CD4-positive, CD25-positive, alpha-beta regulatory T cell (primary cell): Measurements from ENCODE around the gene ADAMTS4. TPM values are rescaled to one million over a fixed set of nuclear protein-coding genes. Genes with fewer than 3 reads are reported as not detected.
A peak's percentile ranks its signal among the peaks of the same experiment; 100 is the strongest.

Experiments
- ATAC-seq, 2 donors: fragments of 150-1000 bp; cut with Tn5 transposase; one replicate each; pipeline ENCODE4 v1.10.0; 2021; ENCODE audit warnings: low read depth in 2 of 2, moderate number of reproducible peaks in 2 of 2, moderate library complexity in 1 of 2
- DNase-seq, 3 donors: peaks; one replicate each; pipeline versions ENCODE4 v3.0.0 to v3.0.0-alpha.2; 2012 to 2022; ENCODE audit warnings: mixed read lengths in 1 of 3
- H3K27ac ChIP-seq: one replicate; pipeline ENCODE4 v1.7.0; 2013; ENCODE audit warnings: mild to moderate bottlenecking, low read length; ENCODE audit not compliant: insufficient read depth, poor library complexity, severe bottlenecking
- H3K27me3 ChIP-seq: one replicate; pipeline ENCODE4 v1.7.0; 2013; ENCODE audit warnings: low read length; ENCODE audit not compliant: control insufficient read depth, insufficient read depth
- H3K36me3 ChIP-seq: one replicate; pipeline ENCODE4 v1.7.0; 2013; ENCODE audit warnings: mild to moderate bottlenecking, low read length, moderate library complexity; ENCODE audit not compliant: control insufficient read depth, insufficient read depth
- H3K4me1 ChIP-seq: 2 replicates; pipeline ENCODE4 v1.7.0; 2013; ENCODE audit warnings: mild to moderate bottlenecking, low read length; ENCODE audit not compliant: insufficient read depth, control insufficient read depth, poor library complexity, severe bottlenecking
- H3K4me3 ChIP-seq: one replicate; pipeline ENCODE4 v1.7.0; 2013; ENCODE audit warnings: low read depth, mild to moderate bottlenecking, low read length, moderate library complexity
- H3K9me3 ChIP-seq, 2 experiments: 1 replicate in 1 of 2; 2 replicates in 1 of 2; pipeline ENCODE4 v1.7.0; 2013; ENCODE audit warnings: low read length in 2 of 2, mild to moderate bottlenecking in 1 of 2, moderate library complexity in 1 of 2; ENCODE audit not compliant: control insufficient read depth in 2 of 2
- H3K27ac Mint-ChIP-seq, 3 donors: one replicate each; pipeline ENCODE4 v1.8.0; 2020 to 2022; ENCODE audit warnings: mild to moderate bottlenecking in 3 of 3, mixed read lengths in 3 of 3, moderate library complexity in 2 of 3
- H3K27me3 Mint-ChIP-seq: one replicate; pipeline ENCODE4 v1.8.0; 2022; ENCODE audit warnings: mild to moderate bottlenecking, mixed read lengths
- H3K36me3 Mint-ChIP-seq: one replicate; pipeline ENCODE4 v1.8.0; 2020; ENCODE audit warnings: mixed read lengths
- H3K4me1 Mint-ChIP-seq, 4 donors: one replicate each; pipeline ENCODE4 v1.8.0; 2020 to 2022; ENCODE audit warnings: mixed read lengths in 4 of 4, mild to moderate bottlenecking in 1 of 4
- H3K4me3 Mint-ChIP-seq, 4 donors: one replicate each; pipeline ENCODE4 v1.8.0; 2020 to 2022; ENCODE audit warnings: mild to moderate bottlenecking in 4 of 4, mixed read lengths in 4 of 4, moderate library complexity in 3 of 4
- H3K9me3 Mint-ChIP-seq, 7 donors: one replicate each; pipeline ENCODE4 v1.8.0; 2020 to 2022; ENCODE audit warnings: mixed read lengths in 7 of 7, mild to moderate bottlenecking in 3 of 7, moderate library complexity in 2 of 7
- polyA plus RNA-seq, 4 donors: library from polyadenylated mRNA; unstranded; fragments of 300-500 nt; fragmentation: Illumina TruSeq; gene quantifications; one replicate each; pipeline ENCODE4 v1.2.3, GENCODE V29; 2021
- total RNA-seq: library from RNA; stranded (reverse); gene quantifications from one replicate; pipeline ENCODE4 v1.2.3, GENCODE V29; 2022

The ADAMTS4 gene
- total and polyA plus RNA-seq, 5 donors from 2014 or later, result 0.36 to 5.3 (median 0.88) TPM; not detected in 1

- peak overlapping the region; percentile 93 for H3K27ac ChIP-seq
- no peaks in the 10 kb centered on the region for H3K9me3 ChIP-seq
- peaks cover 28% of the 10 kb centered on the region for H3K4me1 ChIP-seq
- ATAC-seq (no peak), DNase-seq (no peak)
- Mint-ChIP-seq H3K27me3 (no peaks in the 10 kb centered on the region), H3K9me3 (no peaks in the 10 kb centered on the region), H3K36me3 (peaks cover 43% of the 10 kb centered on the region), H3K27ac (peak overlapping the region; percentile 99), H3K4me1 (peaks cover 5 to 66% (median 31%) of the 10 kb centered on the region in 4 donors), H3K4me3 (peak overlapping the region; percentile 91 to 97 (median 94))
- H3K36me3 ChIP-seq, result peaks cover 32% of the 10 kb centered on the region
- no peaks in the 10 kb centered on the region for H3K27me3 ChIP-seq
- peak overlapping the region; percentile 84 for H3K4me3 ChIP-seq
Observed at GRCh38 chr1:161166669-161167548, 31.9 kb downstream of the ADAMTS4 start.

DNA sequence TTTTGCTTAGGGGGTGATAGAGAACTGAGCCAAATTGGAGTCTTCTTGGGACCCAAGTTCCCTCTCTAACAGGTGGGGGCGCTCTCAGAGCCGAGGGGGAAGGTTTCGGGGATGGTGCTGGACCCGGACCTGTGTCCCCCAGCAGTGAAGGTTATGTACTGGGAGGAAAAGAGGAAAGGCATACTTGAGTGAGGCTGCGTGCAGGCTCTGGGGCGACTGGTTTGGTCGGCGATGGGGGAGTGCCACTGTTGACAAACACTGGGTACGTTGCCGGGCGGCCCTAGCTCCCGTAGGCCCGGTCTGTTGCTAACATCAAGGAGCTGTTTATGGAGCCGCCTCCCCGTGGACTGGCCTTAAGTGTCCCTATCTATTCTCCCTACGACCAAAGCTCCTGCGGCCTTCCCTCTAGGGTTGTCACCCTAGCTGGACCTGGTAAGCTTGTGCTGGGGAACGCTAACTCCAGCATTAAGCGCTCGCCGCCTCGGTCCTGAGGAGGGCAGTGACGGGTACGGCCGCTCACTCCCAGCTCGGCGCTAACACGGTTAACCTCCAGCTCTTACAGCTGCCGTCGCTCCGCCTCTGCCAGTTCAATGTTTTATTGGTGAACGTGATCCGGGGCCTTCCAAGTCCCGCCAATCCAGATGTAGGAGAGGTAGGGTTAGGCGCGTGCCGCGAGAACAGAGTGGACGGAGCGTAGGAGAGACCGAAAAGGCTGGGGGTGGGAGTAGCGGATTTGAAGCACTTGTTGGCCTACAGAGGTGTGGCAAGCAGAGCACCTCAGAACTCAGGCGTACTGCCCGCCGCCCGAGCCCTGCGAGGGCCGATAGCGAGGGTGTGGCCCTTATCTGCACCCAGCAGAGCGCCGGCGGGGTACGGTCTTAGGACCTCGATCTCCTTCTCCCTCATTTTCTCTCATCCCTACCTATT, 32.8 kb downstream of the ADAMTS4 start, which contains the start of gene PPOX:
TSS of gene PPOX (plus strand) at position 685 of the 927 bp plus-strand sequence. CDS start 422 bp downstream, outside the sequence.
- DNase-seq (peak; percentile 92 to 99 (median 95)), ATAC-seq (peak; percentile 94)
- Histone ChIP-seq H3K36me3 (peaks cover 27% of the 10 kb centered on the region), H3K4me1 (peaks cover 37% of the 10 kb centered on the region), H3K27me3 (no peaks in the 10 kb centered on the region), H3K9me3 (no peaks in the 10 kb centered on the region), H3K27ac (peak within 1 kb of the TSS; percentile 93), H3K4me3 (peak within 1 kb of the TSS; percentile 84)
- no peaks in the 10 kb centered on the region for H3K9me3 Mint-ChIP-seq
- no peaks in the 10 kb centered on the region for H3K27me3 Mint-ChIP-seq
- H3K4me3 Mint-ChIP-seq, result peak within 1 kb of the TSS; percentile 91 to 97 (median 94)
- peaks cover 40% of the 10 kb centered on the region for H3K36me3 Mint-ChIP-seq
- H3K27ac Mint-ChIP-seq, result peak within 1 kb of the TSS; percentile 99
- H3K4me1 Mint-ChIP-seq, result peaks cover 5 to 71% (median 34%) of the 10 kb centered on the region in 4 donors

DNA sequence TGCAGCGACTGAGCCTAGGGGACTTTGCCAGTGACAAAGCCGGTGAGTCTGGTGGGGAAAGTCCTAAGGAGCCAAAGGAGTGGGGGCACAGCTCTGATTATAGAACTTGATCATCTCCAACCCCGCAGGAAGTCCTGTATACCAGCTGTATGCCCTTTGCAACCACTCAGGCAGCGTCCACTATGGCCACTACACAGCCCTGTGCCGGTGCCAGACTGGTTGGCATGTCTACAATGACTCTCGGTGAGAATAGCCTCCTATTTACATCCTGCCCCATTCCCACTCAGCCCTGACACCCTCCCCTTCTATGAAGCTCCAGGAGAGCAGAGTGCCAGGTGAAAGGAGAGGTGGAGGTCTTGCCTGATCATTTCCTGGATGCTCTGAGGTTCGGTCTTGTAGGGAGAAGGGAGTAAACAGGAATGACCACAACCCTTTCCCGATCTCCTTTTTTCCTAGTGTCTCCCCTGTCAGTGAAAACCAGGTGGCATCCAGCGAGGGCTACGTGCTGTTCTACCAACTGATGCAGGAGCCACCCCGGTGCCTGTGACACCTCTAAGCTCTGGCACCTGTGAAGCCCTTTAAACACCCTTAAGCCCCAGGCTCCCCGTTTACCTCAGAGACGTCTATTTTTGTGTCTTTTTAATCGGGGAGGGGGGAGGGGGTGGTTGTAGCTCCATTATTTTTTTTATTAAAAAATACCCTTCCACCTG, 33.8 kb downstream of the ADAMTS4 start:
- H3K4me3 Mint-ChIP-seq, result peak overlapping the region; percentile 64 to 97 (median 80)

GRCh38 chr1:161163793-161164192, 35.1 kb downstream of the ADAMTS4 start:
- Mint-ChIP-seq H3K27me3 (no peaks in the 10 kb centered on the region), H3K4me1 (peaks cover 16 to 83% (median 41%) of the 10 kb centered on the region in 4 donors), H3K4me3 (peak overlapping the region in 3 of 4 donors; percentile 65 to 91 (median 70)), H3K27ac (peak overlapping the region in 2 of 3 donors; percentile 90 to 99), H3K9me3 (no peaks in the 10 kb centered on the region), H3K36me3 (peaks cover 31% of the 10 kb centered on the region)
- ATAC-seq (no peak), DNase-seq (no peak)
- Histone ChIP-seq H3K4me3 (no peak overlapping the region), H3K27me3 (no peaks in the 10 kb centered on the region), H3K9me3 (no peaks in the 10 kb centered on the region), H3K4me1 (peaks cover 54% of the 10 kb centered on the region), H3K36me3 (peaks cover 20% of the 10 kb centered on the region), H3K27ac (no peak overlapping the region)

More for the DNA sequence above, 33.8 kb downstream of the ADAMTS4 start:
- no peak for DNase-seq
- ATAC-seq, result no peak
- peaks cover 20% of the 10 kb centered on the region for H3K36me3 ChIP-seq
- Mint-ChIP-seq H3K27ac (peak overlapping the region; percentile 80 to 99 (median 99)), H3K36me3 (peaks cover 35% of the 10 kb centered on the region), H3K4me1 (peaks cover 8 to 78% (median 36%) of the 10 kb centered on the region in 4 donors), H3K27me3 (no peaks in the 10 kb centered on the region), H3K9me3 (no peaks in the 10 kb centered on the region)
- peak overlapping the region; percentile 93 for H3K27ac ChIP-seq
- peak overlapping the region; percentile 84 for H3K4me3 ChIP-seq
- peaks cover 47% of the 10 kb centered on the region for H3K4me1 ChIP-seq
- H3K27me3 ChIP-seq, result no peaks in the 10 kb centered on the region
- no peaks in the 10 kb centered on the region for H3K9me3 ChIP-seq

- Mint-ChIP-seq H3K36me3 (peaks cover 38% of the 10 kb centered on the region), H3K27me3 (no peaks in the 10 kb centered on the region), H3K4me1 (peaks cover 16 to 84% (median 46%) of the 10 kb centered on the region in 4 donors), H3K4me3 (peak overlapping the region in 3 of 4 donors; percentile 59 to 91 (median 65)), H3K27ac (peak overlapping the region in 1 of 3 donors; percentile 60), H3K9me3 (no peaks in the 10 kb centered on the region)
- H3K9me3 ChIP-seq, result no peaks in the 10 kb centered on the region
- no peaks in the 10 kb centered on the region for H3K27me3 ChIP-seq
- no peak for ATAC-seq
- H3K4me3 ChIP-seq, result no peak overlapping the region
- H3K27ac ChIP-seq, result no peak overlapping the region
- no peak for DNase-seq
- H3K4me1 ChIP-seq, result peaks cover 56% of the 10 kb centered on the region
- peaks cover 26% of the 10 kb centered on the region for H3K36me3 ChIP-seq
Observed at GRCh38 chr1:161162806-161163205, 36.0 kb downstream of the ADAMTS4 start.

GRCh38 chr1:161162052-161162451, 36.8 kb downstream of the ADAMTS4 start:
- Histone ChIP-seq H3K27me3 (no peaks in the 10 kb centered on the region), H3K4me1 (peaks cover 49% of the 10 kb centered on the region), H3K27ac (no peak overlapping the region), H3K9me3 (no peaks in the 10 kb centered on the region), H3K4me3 (no peak overlapping the region), H3K36me3 (peaks cover 32% of the 10 kb centered on the region)
- H3K27me3 Mint-ChIP-seq, result no peaks in the 10 kb centered on the region
- H3K27ac Mint-ChIP-seq, result peak overlapping the region in 1 of 3 donors; percentile 46
- no peak for DNase-seq
- H3K4me1 Mint-ChIP-seq, result peaks cover 22 to 81% (median 50%) of the 10 kb centered on the region in 4 donors
- peak overlapping the region in 3 of 4 donors; percentile 38 to 91 (median 39) for H3K4me3 Mint-ChIP-seq
- H3K36me3 Mint-ChIP-seq, result peaks cover 44% of the 10 kb centered on the region
- H3K9me3 Mint-ChIP-seq, result no peaks in the 10 kb centered on the region
- ATAC-seq, result no peak

DNA sequence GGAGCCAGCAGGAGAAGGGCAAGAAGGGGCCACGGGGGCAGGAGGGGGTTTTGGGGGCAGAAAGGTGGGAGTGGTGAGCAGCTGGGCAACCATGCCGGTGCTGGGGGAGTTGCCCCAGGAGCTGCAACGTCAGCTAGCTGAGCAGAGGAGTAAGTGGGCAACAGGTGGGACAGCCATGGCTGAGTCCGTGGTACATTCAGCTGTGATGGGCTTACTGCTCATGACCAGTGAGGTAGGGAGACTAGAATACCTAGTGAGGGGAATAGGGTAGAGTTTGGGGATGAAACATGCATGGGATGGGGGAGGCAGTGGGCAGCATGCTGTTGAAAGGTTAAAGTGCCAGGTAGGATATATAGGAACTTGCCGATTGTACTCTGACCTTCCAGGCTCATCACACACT, 37.2 kb downstream of the ADAMTS4 start:
- DNase-seq (no peak), ATAC-seq (no peak)
- Histone ChIP-seq H3K9me3 (no peaks in the 10 kb centered on the region), H3K4me1 (peaks cover 45% of the 10 kb centered on the region), H3K4me3 (no peak overlapping the region), H3K27ac (no peak overlapping the region), H3K36me3 (peaks cover 35% of the 10 kb centered on the region), H3K27me3 (no peaks in the 10 kb centered on the region)
- H3K27ac Mint-ChIP-seq, result peak overlapping the region in 1 of 3 donors; percentile 46
- peaks cover 25 to 78% (median 50%) of the 10 kb centered on the region in 4 donors for H3K4me1 Mint-ChIP-seq
- H3K27me3 Mint-ChIP-seq, result no peaks in the 10 kb centered on the region
- H3K4me3 Mint-ChIP-seq, result peak overlapping the region; percentile 38 to 96 (median 65)
- peaks cover 47% of the 10 kb centered on the region for H3K36me3 Mint-ChIP-seq
- H3K9me3 Mint-ChIP-seq, result no peaks in the 10 kb centered on the region
